Measurements from ENCODE around the gene BAMBI. TPM values are rescaled to one million over a fixed set of nuclear protein-coding genes. Genes with fewer than 3 reads are reported as not detected.

Gene BAMBI
- polyA plus RNA-seq, 1 donor from 2014 or later, result 0.54 TPM

GRCh38 chr10:28717656-28718201, 40.4 kb downstream of the BAMBI start:
- Histone ChIP-seq H3K4me2 (ENCODE audit: low read length) (no peak overlapping the region), H3K9ac (ENCODE audit: low read length) (no peak overlapping the region)
- TF ChIP-seq EZH2 (IDR thresholded peaks at IDR 0.05; ENCODE audit: borderline replicate concordance, insufficient read depth, low read length, poor library complexity, severe bottlenecking) (no peak), TAF1 (IDR thresholded peaks at IDR 0.05; ENCODE audit: low read depth) (no peak), SMC3 (conservative IDR thresholded peaks at IDR 0.05; ENCODE audit: poor library complexity) (no peak), RAD21 (conservative IDR thresholded peaks at IDR 0.05) (no peak), POLR2AphosphoS5 (IDR thresholded peaks at IDR 0.05) (no peak), CTCF (IDR thresholded peaks at IDR 0.05; ENCODE audit: poor library complexity, severe bottlenecking) (no peak), EP300 (conservative IDR thresholded peaks at IDR 0.05; ENCODE audit: poor library complexity, severe bottlenecking) (no peak), MXI1 (conservative IDR thresholded peaks at IDR 0.05; ENCODE audit: poor library complexity, severe bottlenecking) (no peak)
- TF ChIP-seq, protein P1, sequence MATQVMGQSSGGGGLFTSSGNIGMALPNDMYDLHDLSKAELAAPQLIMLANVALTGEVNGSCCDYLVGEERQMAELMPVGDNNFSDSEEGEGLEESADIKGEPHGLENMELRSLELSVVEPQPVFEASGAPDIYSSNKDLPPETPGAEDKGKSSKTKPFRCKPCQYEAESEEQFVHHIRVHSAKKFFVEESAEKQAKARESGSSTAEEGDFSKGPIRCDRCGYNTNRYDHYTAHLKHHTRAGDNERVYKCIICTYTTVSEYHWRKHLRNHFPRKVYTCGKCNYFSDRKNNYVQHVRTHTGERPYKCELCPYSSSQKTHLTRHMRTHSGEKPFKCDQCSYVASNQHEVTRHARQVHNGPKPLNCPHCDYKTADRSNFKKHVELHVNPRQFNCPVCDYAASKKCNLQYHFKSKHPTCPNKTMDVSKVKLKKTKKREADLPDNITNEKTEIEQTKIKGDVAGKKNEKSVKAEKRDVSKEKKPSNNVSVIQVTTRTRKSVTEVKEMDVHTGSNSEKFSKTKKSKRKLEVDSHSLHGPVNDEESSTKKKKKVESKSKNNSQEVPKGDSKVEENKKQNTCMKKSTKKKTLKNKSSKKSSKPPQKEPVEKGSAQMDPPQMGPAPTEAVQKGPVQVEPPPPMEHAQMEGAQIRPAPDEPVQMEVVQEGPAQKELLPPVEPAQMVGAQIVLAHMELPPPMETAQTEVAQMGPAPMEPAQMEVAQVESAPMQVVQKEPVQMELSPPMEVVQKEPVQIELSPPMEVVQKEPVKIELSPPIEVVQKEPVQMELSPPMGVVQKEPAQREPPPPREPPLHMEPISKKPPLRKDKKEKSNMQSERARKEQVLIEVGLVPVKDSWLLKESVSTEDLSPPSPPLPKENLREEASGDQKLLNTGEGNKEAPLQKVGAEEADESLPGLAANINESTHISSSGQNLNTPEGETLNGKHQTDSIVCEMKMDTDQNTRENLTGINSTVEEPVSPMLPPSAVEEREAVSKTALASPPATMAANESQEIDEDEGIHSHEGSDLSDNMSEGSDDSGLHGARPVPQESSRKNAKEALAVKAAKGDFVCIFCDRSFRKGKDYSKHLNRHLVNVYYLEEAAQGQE (IDR thresholded peaks at IDR 0.05; ENCODE audit: borderline replicate concordance), result no peak

GRCh38 chr10:28719789-28720436, 42.6 kb downstream of the BAMBI start:
- no peaks in the 10 kb centered on the region for H3K9me3 ChIP-seq (ENCODE audit: low read length)
- H3K79me2 ChIP-seq (replicated peaks; ENCODE audit: insufficient read depth, low read length), result no peaks in the 10 kb centered on the region
- H3K4me2 ChIP-seq (ENCODE audit: low read length), result no peak overlapping the region
- no peak overlapping the region for H2AFZ ChIP-seq (ENCODE audit: low read depth, low read length)
- peaks cover 36% of the 10 kb centered on the region for H3K27me3 ChIP-seq (ENCODE audit: insufficient read depth, low read depth, low read length)
- no peak overlapping the region for H3K9ac ChIP-seq (ENCODE audit: low read length)
- no peak overlapping the region for H3K27ac ChIP-seq (ENCODE audit: low read length)
- H3F3A ChIP-seq (ENCODE audit: insufficient read depth, low read length, poor library complexity, severe bottlenecking), result peaks cover 4% of the 10 kb centered on the region
- H3K36me3 ChIP-seq (ENCODE audit: insufficient read depth, low read length), result no peaks in the 10 kb centered on the region
- no peaks in the 10 kb centered on the region for H4K20me1 ChIP-seq (ENCODE audit: insufficient read depth)
- no peak overlapping the region for H3K4me3 ChIP-seq (ENCODE audit: low read length)
- no peaks in the 10 kb centered on the region for H3K9me2 ChIP-seq (ENCODE audit: insufficient read depth, low read length)
- TF ChIP-seq POLR2AphosphoS5 (IDR thresholded peaks at IDR 0.05) (no peak), TAF1 (IDR thresholded peaks at IDR 0.05; ENCODE audit: low read depth) (no peak), RAD21 (conservative IDR thresholded peaks at IDR 0.05) (no peak), EP300 (conservative IDR thresholded peaks at IDR 0.05; ENCODE audit: poor library complexity, severe bottlenecking) (no peak), MXI1 (conservative IDR thresholded peaks at IDR 0.05; ENCODE audit: poor library complexity, severe bottlenecking) (no peak), CTCF (IDR thresholded peaks at IDR 0.05; ENCODE audit: poor library complexity, severe bottlenecking) (no peak), EZH2 (IDR thresholded peaks at IDR 0.05; ENCODE audit: borderline replicate concordance, insufficient read depth, low read length, poor library complexity, severe bottlenecking) (no peak), SMC3 (conservative IDR thresholded peaks at IDR 0.05; ENCODE audit: poor library complexity) (no peak)
- TF ChIP-seq, protein P1 (IDR thresholded peaks at IDR 0.05; ENCODE audit: borderline replicate concordance), result no peak

More at GRCh38 chr10:28717656-28718201, 40.4 kb downstream of the BAMBI start:
- no peaks in the 10 kb centered on the region for H3K36me3 ChIP-seq (ENCODE audit: insufficient read depth, low read length)
- peaks cover 2% of the 10 kb centered on the region for H3F3A ChIP-seq (ENCODE audit: insufficient read depth, low read length, poor library complexity, severe bottlenecking)
- H4K20me1 ChIP-seq (ENCODE audit: insufficient read depth), result no peaks in the 10 kb centered on the region
- no peak overlapping the region for H3K4me3 ChIP-seq (ENCODE audit: low read length)
- H3K9me2 ChIP-seq (ENCODE audit: insufficient read depth, low read length), result no peaks in the 10 kb centered on the region
- no peaks in the 10 kb centered on the region for H3K9me3 ChIP-seq (ENCODE audit: low read length)
- no peaks in the 10 kb centered on the region for H3K79me2 ChIP-seq (replicated peaks; ENCODE audit: insufficient read depth, low read length)
- no peak overlapping the region for H3K27ac ChIP-seq (ENCODE audit: low read length)
- H2AFZ ChIP-seq (ENCODE audit: low read depth, low read length), result no peak overlapping the region
- H3K27me3 ChIP-seq (ENCODE audit: insufficient read depth, low read depth, low read length), result peaks cover 22% of the 10 kb centered on the region
